IMR-90 (cell line): ENCODE data around the gene ADGRB3. TPM values are rescaled to one million over a fixed set of nuclear protein-coding genes. Genes with fewer than 3 reads are reported as not detected.

Experiments
- ATAC-seq: fragments of 200-7000 bp; cut with Tn5 transposase; 2 replicates; pipeline ENCODE4 v1.9.1; 2020; ENCODE audit warnings: low read depth, mild to moderate bottlenecking, moderate library complexity
- BruUV-seq: library from RNA; stranded (reverse); fragments of 400-500 nt; replicated peaks from 2 replicates; lab custom pipeline; 2021; lab: Mats Ljungman, UMichigan
- CTCF ChIA-PET: fragments of 300-600 bp; formaldehyde crosslinking; extraction: SDS; loops from one replicate; lab custom pipeline; 2021; ENCODE audit warnings: antibody characterized with exemption; lab: Yijun Ruan, JAX
- POLR2A ChIA-PET: fragments of 300-600 bp; sonication (Branson Sonifier 250); formaldehyde crosslinking; loops from one replicate; lab custom pipeline; 2022; ENCODE audit warnings: antibody characterized with exemption; ENCODE audit not compliant: unreplicated experiment; lab: Charles Lee
- DNase-seq: peaks from one replicate; pipeline ENCODE4 v3.0.0; 2013
- H2AFZ ChIP-seq: replicated peaks from 2 replicates; pipeline ENCODE3; 2013; ENCODE audit warnings: low read length, mild to moderate bottlenecking; ENCODE audit not compliant: poor library complexity
- H2AK5ac ChIP-seq: 2 replicates; pipeline ENCODE4 v1.6.1; 2013; ENCODE audit warnings: low read depth, low read length, inconsistent platforms
- H2AK9ac ChIP-seq: replicated peaks from 2 replicates; pipeline ENCODE3; 2013; ENCODE audit warnings: mild to moderate bottlenecking, low read depth, low read length, moderate library complexity; ENCODE audit not compliant: poor library complexity
- H2BK120ac ChIP-seq: 2 replicates; pipeline ENCODE4 v1.6.1; 2013; ENCODE audit warnings: low read depth, low read length, inconsistent platforms
- H2BK15ac ChIP-seq: 3 replicates; pipeline ENCODE4 v1.6.1; 2013; ENCODE audit warnings: low read depth, low read length, inconsistent platforms
- H2BK20ac ChIP-seq: 2 replicates; pipeline ENCODE4 v1.6.1; 2013; ENCODE audit warnings: low read depth, mild to moderate bottlenecking, inconsistent platforms, low read length, moderate library complexity
- H2BK5ac ChIP-seq: 2 replicates; pipeline ENCODE4 v1.6.1; 2013; ENCODE audit warnings: mild to moderate bottlenecking, low read depth, low read length, inconsistent platforms; ENCODE audit not compliant: poor library complexity, severe bottlenecking
- H3K14ac ChIP-seq: replicated peaks from 2 replicates; pipeline ENCODE4 v1.6.1; 2013; ENCODE audit warnings: low read depth, low read length, inconsistent platforms
- H3K18ac ChIP-seq: 2 replicates; pipeline ENCODE4 v1.6.1; 2013; ENCODE audit warnings: low read depth, low read length, control low read depth
- H3K23ac ChIP-seq: 2 replicates; pipeline ENCODE4 v1.6.1; 2013; ENCODE audit warnings: low read depth, low read length, inconsistent platforms
- H3K27ac ChIP-seq: 2 replicates; pipeline ENCODE4 v1.5.1; 2013; ENCODE audit warnings: mild to moderate bottlenecking, control low read depth, low read length; ENCODE audit not compliant: insufficient read depth
- H3K27me3 ChIP-seq: 2 replicates; pipeline ENCODE4 v1.6.1; 2013; ENCODE audit warnings: low read length; ENCODE audit not compliant: control insufficient read depth, insufficient read depth
- H3K36me3 ChIP-seq: 2 replicates; pipeline ENCODE4 v1.6.1; 2013; ENCODE audit warnings: low read length, mixed read lengths; ENCODE audit not compliant: control insufficient read depth, insufficient read depth
- H3K4ac ChIP-seq: 2 replicates; pipeline ENCODE4 v1.6.1; 2013; ENCODE audit warnings: low read depth, low read length, inconsistent platforms
- H3K4me1 ChIP-seq: 2 replicates; pipeline ENCODE4 v1.6.1; 2013; ENCODE audit warnings: low read length, mixed read lengths; ENCODE audit not compliant: control insufficient read depth, insufficient read depth
- H3K4me2 ChIP-seq: 2 replicates; pipeline ENCODE4 v1.6.1; 2013; ENCODE audit warnings: low read depth, mild to moderate bottlenecking, control low read depth, low read length, moderate library complexity
- H3K4me3 ChIP-seq: 2 replicates; pipeline ENCODE4 v1.5.1; 2013; ENCODE audit warnings: low read depth, mild to moderate bottlenecking, control low read depth, low read length, moderate library complexity; ENCODE audit not compliant: insufficient read depth
- H3K56ac ChIP-seq: 2 replicates; pipeline ENCODE4 v1.6.1; 2013; ENCODE audit warnings: low read length, inconsistent platforms; ENCODE audit not compliant: insufficient read depth; ENCODE audit errors: extremely low read depth
- H3K79me1 ChIP-seq, 2 experiments: 2 replicates each; pipeline ENCODE4 v1.6.1; 2013; ENCODE audit warnings: low read length in 2 of 2, inconsistent platforms in 1 of 2, low read depth in 1 of 2
- H3K9ac ChIP-seq: 2 replicates; pipeline ENCODE4 v1.6.1; 2013; ENCODE audit warnings: low read depth, low read length, control low read depth
- H3K9me1 ChIP-seq: 2 replicates; pipeline ENCODE4 v1.6.1; 2013; ENCODE audit warnings: low read length, inconsistent platforms; ENCODE audit not compliant: insufficient read depth
- H3K9me3 ChIP-seq: 2 replicates; pipeline ENCODE4 v1.6.1; 2013; ENCODE audit warnings: low read length; ENCODE audit not compliant: control insufficient read depth, insufficient read depth
- H4K20me1 ChIP-seq: 2 replicates; pipeline ENCODE4 v1.6.1; 2013; ENCODE audit warnings: low read length, inconsistent platforms; ENCODE audit not compliant: insufficient read depth
- H4K5ac ChIP-seq: 2 replicates; pipeline ENCODE4 v1.6.1; 2013; ENCODE audit warnings: mild to moderate bottlenecking, low read depth, low read length, control low read depth
- H4K8ac ChIP-seq, 2 experiments: 2 replicates each; pipeline ENCODE4 v1.6.1; 2013; ENCODE audit warnings: low read depth in 2 of 2, low read length in 2 of 2, control low read depth in 1 of 2, inconsistent platforms in 1 of 2
- H4K91ac ChIP-seq: 2 replicates; pipeline ENCODE4 v1.6.1; 2013; ENCODE audit warnings: low read depth, low read length, inconsistent platforms; ENCODE audit not compliant: insufficient read depth
- CEBPB ChIP-seq: IDR thresholded peaks from 2 replicates; pipeline ENCODE4 v1.6.1; 2012; ENCODE audit warnings: low read depth, low read length, improper control_type of control experiment
- CHD1 ChIP-seq: IDR thresholded peaks from 2 replicates; pipeline ENCODE4 v1.6.1; 2012; ENCODE audit warnings: low read depth, low read length, improper control_type of control experiment
- ELK1 ChIP-seq: fragments of 150-350 bp; IDR thresholded peaks from 2 replicates; pipeline ENCODE4 v1.6.1; 2016; ENCODE audit warnings: low read depth, mild to moderate bottlenecking, low read length, moderate library complexity, borderline replicate concordance
- FOS ChIP-seq: fragments of 150-350 bp; IDR thresholded peaks from 2 replicates; pipeline ENCODE4 v1.6.1; 2016; ENCODE audit warnings: low read depth, low read length
- MAFK ChIP-seq: IDR thresholded peaks from 2 replicates; pipeline ENCODE4 v1.6.1; 2012; ENCODE audit warnings: low read depth, low read length, improper control_type of control experiment
- MAZ ChIP-seq: IDR thresholded peaks from 2 replicates; pipeline ENCODE4 v1.6.1; 2012; ENCODE audit warnings: low read depth, mild to moderate bottlenecking, low read length, improper control_type of control experiment, moderate library complexity, borderline replicate concordance
- MXI1 ChIP-seq: IDR thresholded peaks from 2 replicates; pipeline ENCODE4 v1.6.1; 2012; ENCODE audit warnings: low read depth, mild to moderate bottlenecking, low read length, moderate library complexity, borderline replicate concordance
- POLR2A ChIP-seq: IDR thresholded peaks from 2 replicates; pipeline ENCODE4 v1.6.1; 2012; ENCODE audit warnings: mild to moderate bottlenecking, low read depth, low read length
- RCOR1 ChIP-seq: IDR thresholded peaks from 2 replicates; pipeline ENCODE4 v1.6.1; 2012; ENCODE audit warnings: mild to moderate bottlenecking, low read length, improper control_type of control experiment; ENCODE audit not compliant: insufficient replicate concordance
- USF2 ChIP-seq: fragments of 150-350 bp; IDR thresholded peaks from 2 replicates; pipeline ENCODE4 v1.6.1; 2017; ENCODE audit warnings: mild to moderate bottlenecking, antibody characterized with exemption, low read length, low read depth
- WGBS, 2 experiments: methylation state at CpG; one replicate each; pipeline versions ENCODE4 v1.1.5 to v1.1.7; 2013; ENCODE audit warnings: missing lambda C conversion rate in 2 of 2; ENCODE audit not compliant: insufficient read length in 1 of 2; ENCODE audit errors: extremely low coverage in 2 of 2; 5-methylcytosine and 5-hydroxymethylcytosine counted together
- dilution Hi-C: fragments of 300-500 bp; cut with HindIII; formaldehyde crosslinking; loops from one replicate; pipeline ENCODE4 v1.14.3; 2018; ENCODE audit warnings: low sequenced_read_pairs; ENCODE audit not compliant: unreplicated experiment
- in situ Hi-C: fragments of 300-500 bp; cut with MboI; formaldehyde crosslinking; loops from 3 replicates; pipeline ENCODE4 v1.14.3; 2019; ENCODE audit warnings: low sequenced_read_pairs, inconsistent platforms, mixed read lengths
- intact Hi-C: fragments of 100-400 bp; cut with micrococcal nuclease; formaldehyde crosslinking; loops from 2 replicates; pipeline ENCODE4 v1.10.0; 2022
- polyA plus RNA-seq, 3 experiments: library from polyadenylated mRNA; depleted of rRNA; stranded (reverse); fragments of >200 nt; gene quantifications; 2 replicates each; pipeline ENCODE4 v1.2.3, GENCODE V29; 2012; ENCODE audit warnings: low replicate concordance in 1 of 3
- total RNA-seq: library from RNA; depleted of rRNA; stranded (reverse); fragments of >200 nt; gene quantifications from 2 replicates; pipeline ENCODE4 v1.2.3, GENCODE V29; 2012

The ADGRB3 gene
- total and polyA plus RNA-seq, 2 of the 4 experiments (the other 2 are of a cell fraction): not detected

- no peak overlapping the region for H2BK120ac ChIP-seq
- TF ChIP-seq MAZ (no peak), RCOR1 (no peak), CHD1 (no peak), USF2 (no peak), MAFK (no peak), FOS (no peak), ELK1 (no peak), CEBPB (no peak), POLR2A (no peak), MXI1 (no peak)
- no peak overlapping the region for H4K8ac ChIP-seq
- no peak overlapping the region for H3K14ac ChIP-seq
- POLR2A ChIA-PET: no interaction called here
- no peak overlapping the region for H3K4me3 ChIP-seq
- BruUV-seq: no TSS peak
- intact Hi-C loops (no loop called here), dilution Hi-C loops (no loop called here), in situ Hi-C loops (no loop called here)
- WGBS, 2 experiments: no CpG with 5 or more reads among the region's 5 CpGs
- no peak overlapping the region for H2BK15ac ChIP-seq
- H3K23ac ChIP-seq: no peak overlapping the region
- no peak overlapping the region for H2AK5ac ChIP-seq
- no peak overlapping the region for H4K91ac ChIP-seq
- no peak overlapping the region for H3K9ac ChIP-seq
- no peak overlapping the region for H3K4ac ChIP-seq
- ATAC-seq: no peak
- CTCF ChIA-PET: no interaction called here
- no peak overlapping the region for H3K27ac ChIP-seq
- H4K20me1 ChIP-seq: no peaks in the 10 kb centered on the region
- no peaks in the 10 kb centered on the region for H3K36me3 ChIP-seq
- no peak overlapping the region for H2BK5ac ChIP-seq
- H2AFZ ChIP-seq: no peak overlapping the region
- H3K9me3 ChIP-seq: no peaks in the 10 kb centered on the region; the same call in 1 of the 2 replicates
- H3K9me1 ChIP-seq: no peaks in the 10 kb centered on the region
- no peak overlapping the region for H3K4me2 ChIP-seq
- no peak for DNase-seq
- H2AK9ac ChIP-seq: no peak overlapping the region
- no peak overlapping the region for H3K56ac ChIP-seq
- H2BK20ac ChIP-seq: no peak overlapping the region
- H3K18ac ChIP-seq: no peak overlapping the region
- no peaks in the 10 kb centered on the region for H3K4me1 ChIP-seq
- H4K5ac ChIP-seq: no peak overlapping the region
- H3K27me3 ChIP-seq: no peaks in the 10 kb centered on the region
- H3K79me1 ChIP-seq: no peaks in the 10 kb centered on the region
Observed at GRCh38 chr6:68834551-68834950, 199.5 kb downstream of the ADGRB3 start.
